Body of pancreas (tissue), 4 donors: ENCODE data around the gene FUNDC2.

Source experiments
- CTCF ChIP-seq, 7 experiments: fragments of 450-650 bp in 4 of 7; fragments of 200-600 bp in 3 of 7; sonication (generic) in 3 of 7; IDR thresholded peaks; one replicate each; pipeline ENCODE4 v1.5.1; 2016 to 2019; ENCODE audit warnings: antibody characterized with exemption in 7 of 7
- POLR2A ChIP-seq, 3 donors: fragments of 450-650 bp; IDR thresholded peaks; one replicate each; pipeline ENCODE4 v1.6.1; 2016; ENCODE audit warnings: antibody characterized with exemption in 3 of 3, mild to moderate bottlenecking in 2 of 3

- TF ChIP-seq CTCF (IDR thresholded peaks at IDR 0.05) = no peak
- no peak for TF ChIP-seq POLR2A (IDR thresholded peaks at IDR 0.05)
These were observed 28.3 kb upstream of the FUNDC2 start for GRCh38 chrX:154998204-154998880.
